HCT116 (cell line): ENCODE measurements around the gene GIMAP5. TPM values are rescaled to one million over a fixed set of nuclear protein-coding genes. Genes with fewer than 3 reads are reported as not detected.

Experiments used
- ATAC-seq: fragments of 200-7000 bp; cut with Tn5 transposase; 2 replicates; pipeline ENCODE4 v1.9.1; 2020; ENCODE audit warnings: mild to moderate bottlenecking, moderate library complexity
- BruUV-seq: library from RNA; stranded (reverse); fragments of 400-500 nt; replicated peaks from 2 replicates; lab custom pipeline; 2021; lab: Mats Ljungman, UMichigan
- CTCF ChIA-PET: fragments of 300-600 bp; sonication (Branson Sonifier 250); formaldehyde crosslinking; loops from one replicate; lab custom pipeline; 2021; ENCODE audit warnings: antibody characterized with exemption; lab: Charles Lee
- POLR2A ChIA-PET: fragments of 300-600, 350-600 bp; sonication (Branson Sonifier 250); formaldehyde crosslinking; loops from one replicate; lab custom pipeline; 2021; ENCODE audit warnings: antibody characterized with exemption; lab: Charles Lee
- RAD21 ChIA-PET, 2 experiments: fragments of 300-600 bp; sonication (Branson Sonifier 250); formaldehyde crosslinking; loops; one replicate each; lab custom pipeline; 2023; ENCODE audit warnings: low total read pairs in 2 of 2; ENCODE audit not compliant: uncharacterized antibody in 2 of 2, unreplicated experiment in 2 of 2, low non-redundant PET in 1 of 2; lab: Charles Lee
- DNase-seq: peaks from one replicate; pipeline ENCODE4 v3.0.0-alpha.2; 2010; ENCODE audit warnings: low read depth, low spot score
- H2AFZ ChIP-seq: fragments of 200-600 bp; shearing (Covaris generic), sonication (generic); 2 replicates; pipeline ENCODE4 v1.6.1; 2017; ENCODE audit warnings: low read depth, mixed run types, mixed read lengths, antibody characterized with exemption, low read length; ENCODE audit not compliant: poor library complexity, severe bottlenecking
- H3K27ac ChIP-seq: 2 replicates; pipeline ENCODE4 v1.5.1; 2012; ENCODE audit warnings: low read depth, low read length
- H3K27me3 ChIP-seq: fragments of 200-600 bp; sonication (generic); 2 replicates; pipeline ENCODE4 v1.6.1; 2016; ENCODE audit warnings: mixed run types, low read length, mixed read lengths; ENCODE audit not compliant: insufficient read depth
- H3K36me3 ChIP-seq, 2 experiments: fragments of 200-500 bp in 1 of 2; fragments of 200-600 bp in 1 of 2; sonication (Bioruptor generic) in 1 of 2; sonication (generic) in 1 of 2; 2 replicates each; pipeline versions ENCODE4 v1.5.1 to v1.6.1; 2014 to 2016; ENCODE audit warnings: low read length in 2 of 2, inconsistent platforms in 1 of 2, mixed read lengths in 1 of 2, mixed run types in 1 of 2; ENCODE audit not compliant: insufficient read depth in 2 of 2, control insufficient read depth in 1 of 2
- H3K4me1 ChIP-seq, 2 experiments: fragments of 200-600 bp in 1 of 2; sonication (generic) in 1 of 2; 2 replicates each; pipeline versions ENCODE4 v1.5.1 to v1.6.1; 2012 to 2017; ENCODE audit warnings: low read length in 2 of 2, inconsistent platforms in 1 of 2, mild to moderate bottlenecking in 1 of 2, mixed read lengths in 1 of 2, mixed run types in 1 of 2, moderate library complexity in 1 of 2; ENCODE audit not compliant: insufficient read depth in 2 of 2, control insufficient read depth in 1 of 2
- H3K4me2 ChIP-seq: fragments of 200-600 bp; sonication (generic); 2 replicates; pipeline ENCODE4 v1.6.1; 2017; ENCODE audit warnings: mixed run types, low read length, mixed read lengths
- H3K4me3 ChIP-seq, 2 experiments: fragments of 200-600 bp in 1 of 2; sonication (generic) in 1 of 2; replicated peaks in 1 of 2; 2 replicates each; pipeline ENCODE4 v1.5.1; 2011 to 2016; ENCODE audit warnings: low read length in 2 of 2, control low read depth in 1 of 2, low read depth in 1 of 2, mild to moderate bottlenecking in 1 of 2, mixed read lengths in 1 of 2, mixed run types in 1 of 2
- H3K79me2 ChIP-seq: fragments of 200-600 bp; sonication (generic); 2 replicates; pipeline ENCODE4 v1.6.1; 2017; ENCODE audit warnings: mild to moderate bottlenecking, mixed run types, low read length, moderate library complexity, mixed read lengths; ENCODE audit not compliant: insufficient read depth
- H3K9ac ChIP-seq: fragments of 200-600 bp; sonication (generic); 2 replicates; pipeline ENCODE4 v1.6.1; 2016; ENCODE audit warnings: low read length, mixed read lengths
- H3K9me2 ChIP-seq: fragments of 200-600 bp; sonication (generic), shearing (Covaris generic); 2 replicates; pipeline ENCODE4 v1.6.1; 2017; ENCODE audit warnings: mixed run types, mild to moderate bottlenecking, moderate library complexity; ENCODE audit not compliant: insufficient read depth
- H3K9me3 ChIP-seq, 2 experiments: fragments of 200-500 bp in 1 of 2; fragments of 200-600 bp in 1 of 2; sonication (Bioruptor generic) in 1 of 2; sonication (generic) in 1 of 2; 2 replicates each; pipeline ENCODE4 v1.6.1; 2014 to 2017; ENCODE audit warnings: low read length in 2 of 2, mixed read lengths in 2 of 2, inconsistent platforms in 1 of 2, low read depth in 1 of 2, mild to moderate bottlenecking in 1 of 2, mixed run types in 1 of 2, moderate library complexity in 1 of 2; ENCODE audit not compliant: control insufficient read depth in 1 of 2, insufficient read depth in 1 of 2
- H4K20me1 ChIP-seq: fragments of 200-600 bp; sonication (generic), shearing (Covaris generic); 2 replicates; pipeline ENCODE4 v1.6.1; 2017; ENCODE audit warnings: mixed run types, mild to moderate bottlenecking, moderate library complexity; ENCODE audit not compliant: insufficient read depth
- ATF3 ChIP-seq: IDR thresholded peaks from 2 replicates; pipeline ENCODE4 v1.6.1; 2012
- CBX3 ChIP-seq: IDR thresholded peaks from 2 replicates; pipeline ENCODE4 v1.6.1; 2012; ENCODE audit warnings: low read depth
- EZH2 ChIP-seq: fragments of 200-600 bp; sonication (generic); IDR thresholded peaks from 2 replicates; pipeline ENCODE4 v1.6.1; 2017; ENCODE audit warnings: antibody characterized with exemption, mixed run types
- EZH2phosphoT487 ChIP-seq: fragments of 200-600 bp; IDR thresholded peaks from 2 replicates; pipeline ENCODE4 v1.6.1; 2018; ENCODE audit warnings: antibody characterized with exemption, borderline replicate concordance
- FOSL1 ChIP-seq: IDR thresholded peaks from 2 replicates; pipeline ENCODE4 v1.6.1; 2012; ENCODE audit warnings: low read depth
- POLR2A ChIP-seq: IDR thresholded peaks from 2 replicates; pipeline ENCODE4 v1.7.0; 2011; ENCODE audit warnings: borderline replicate concordance; ENCODE audit not compliant: insufficient read depth, insufficient read length; ENCODE audit errors: extremely low read depth
- RAD21 ChIP-seq: IDR thresholded peaks from 2 replicates; pipeline ENCODE4 v1.6.1; 2012; ENCODE audit warnings: low read depth, mild to moderate bottlenecking
- SRF ChIP-seq: IDR thresholded peaks from 2 replicates; pipeline ENCODE4 v1.6.1; 2012; ENCODE audit warnings: low read depth
- ZBTB33 ChIP-seq: IDR thresholded peaks from 2 replicates; pipeline ENCODE4 v1.6.1; 2011; ENCODE audit warnings: mild to moderate bottlenecking, low read length, moderate library complexity; ENCODE audit not compliant: insufficient replicate concordance; ENCODE audit errors: extremely low read depth
- ZFX ChIP-seq: fragments of 450-650 bp; IDR thresholded peaks from 2 replicates; pipeline ENCODE4 v1.6.1; 2017
- ZNF274 ChIP-seq: fragments of 200-500 bp; sonication (Bioruptor generic); IDR thresholded peaks from 2 replicates; pipeline ENCODE4 v1.6.1; 2014; ENCODE audit warnings: mild to moderate bottlenecking, low read depth, low read length, inconsistent platforms
- intact Hi-C: fragments of 100-400 bp; cut with micrococcal nuclease; formaldehyde crosslinking; loops from 2 replicates; pipeline ENCODE4 v1.10.0; 2022
- total RNA-seq: library from RNA; stranded (reverse); gene quantifications from one replicate; pipeline ENCODE4 v1.2.1, GENCODE V29; 2021; ENCODE audit not compliant: unreplicated experiment
- TF ChIP-seq, protein P1 (sequence below): IDR thresholded peaks from 2 replicates; pipeline ENCODE4 v1.6.1; 2012; ENCODE audit warnings: low read depth

Gene GIMAP5
- total RNA-seq, 1 experiment from 2014 or later: 0.57 TPM

GRCh38 chr7:150735596-150736358 lies 1.4 kb upstream of the GIMAP5 start:
- DNase-seq: no peak
- TF ChIP-seq SRF (no peak), EZH2 (no peak), EZH2phosphoT487 (no peak), POLR2A (no peak), RAD21 (no peak), ZNF274 (no peak), CBX3 (no peak), ATF3 (no peak), ZFX (no peak), FOSL1 (no peak), ZBTB33 (no peak)
- TF ChIP-seq, protein P1, sequence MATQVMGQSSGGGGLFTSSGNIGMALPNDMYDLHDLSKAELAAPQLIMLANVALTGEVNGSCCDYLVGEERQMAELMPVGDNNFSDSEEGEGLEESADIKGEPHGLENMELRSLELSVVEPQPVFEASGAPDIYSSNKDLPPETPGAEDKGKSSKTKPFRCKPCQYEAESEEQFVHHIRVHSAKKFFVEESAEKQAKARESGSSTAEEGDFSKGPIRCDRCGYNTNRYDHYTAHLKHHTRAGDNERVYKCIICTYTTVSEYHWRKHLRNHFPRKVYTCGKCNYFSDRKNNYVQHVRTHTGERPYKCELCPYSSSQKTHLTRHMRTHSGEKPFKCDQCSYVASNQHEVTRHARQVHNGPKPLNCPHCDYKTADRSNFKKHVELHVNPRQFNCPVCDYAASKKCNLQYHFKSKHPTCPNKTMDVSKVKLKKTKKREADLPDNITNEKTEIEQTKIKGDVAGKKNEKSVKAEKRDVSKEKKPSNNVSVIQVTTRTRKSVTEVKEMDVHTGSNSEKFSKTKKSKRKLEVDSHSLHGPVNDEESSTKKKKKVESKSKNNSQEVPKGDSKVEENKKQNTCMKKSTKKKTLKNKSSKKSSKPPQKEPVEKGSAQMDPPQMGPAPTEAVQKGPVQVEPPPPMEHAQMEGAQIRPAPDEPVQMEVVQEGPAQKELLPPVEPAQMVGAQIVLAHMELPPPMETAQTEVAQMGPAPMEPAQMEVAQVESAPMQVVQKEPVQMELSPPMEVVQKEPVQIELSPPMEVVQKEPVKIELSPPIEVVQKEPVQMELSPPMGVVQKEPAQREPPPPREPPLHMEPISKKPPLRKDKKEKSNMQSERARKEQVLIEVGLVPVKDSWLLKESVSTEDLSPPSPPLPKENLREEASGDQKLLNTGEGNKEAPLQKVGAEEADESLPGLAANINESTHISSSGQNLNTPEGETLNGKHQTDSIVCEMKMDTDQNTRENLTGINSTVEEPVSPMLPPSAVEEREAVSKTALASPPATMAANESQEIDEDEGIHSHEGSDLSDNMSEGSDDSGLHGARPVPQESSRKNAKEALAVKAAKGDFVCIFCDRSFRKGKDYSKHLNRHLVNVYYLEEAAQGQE: no peak
- TF ChIP-seq, all 23 proteins: peak for 0
- ChIA-PET RAD21 (no interaction called here), POLR2A (no interaction called here), CTCF (no interaction called here)
- Histone ChIP-seq H4K20me1 (no peaks in the 10 kb centered on the region), H2AFZ (no peak overlapping the region), H3K79me2 (no peaks in the 10 kb centered on the region), H3K4me2 (no peak overlapping the region), H3K4me1 (peaks cover 0 to 10% of the 10 kb centered on the region in 2 experiments; a peak in 3 of 4 replicates), H3K9me3 (no peaks in the 10 kb centered on the region), H3K36me3 (no peaks in the 10 kb centered on the region), H3K27me3 (peaks cover 50% of the 10 kb centered on the region), H3K9ac (no peak overlapping the region), H3K4me3 (no peak overlapping the region), H3K9me2 (no peaks in the 10 kb centered on the region), H3K27ac (no peak overlapping the region)
- no TSS peak for BruUV-seq
- no peak for ATAC-seq
- intact Hi-C loops: no loop called here
